GM18870 (cell line): ENCODE measurements around the gene KASH5.

Source experiments
- ATAC-seq: cut with Tn5 transposase; IDR thresholded peaks from one replicate; pipeline ENCODE4 v1.9.1; 2021; ENCODE audit warnings: moderate library complexity; ENCODE audit not compliant: unreplicated experiment

Gene KASH5

GRCh38 chr19:49393881-49394280, 5.8 kb downstream of the KASH5 start:
- no peak for ATAC-seq

GRCh38 chr19:49395581-49396407, 7.7 kb downstream of the KASH5 start:
- ATAC-seq, result no peak

GRCh38 chr19:49396738-49397505, 8.9 kb downstream of the KASH5 start:
- ATAC-seq, result no peak

GRCh38 chr19:49398001-49398615, 10.1 kb downstream of the KASH5 start:
- ATAC-seq, result no peak

- no peak for ATAC-seq
Observed at GRCh38 chr19:49398931-49399330, 10.9 kb downstream of the KASH5 start.

GRCh38 chr19:49400029-49400428, 12.0 kb downstream of the KASH5 start:
- no peak for ATAC-seq

- no peak for ATAC-seq
Observed at GRCh38 chr19:49403404-49404187, 15.5 kb downstream of the KASH5 start.

GRCh38 chr19:49407079-49407478, 19.0 kb downstream of the KASH5 start:
- no peak for ATAC-seq

- no peak for ATAC-seq
Observed at GRCh38 chr19:49407482-49408015, 19.5 kb downstream of the KASH5 start.

GRCh38 chr19:49408816-49409440, 20.9 kb downstream of the KASH5 start:
- ATAC-seq, result no peak

GRCh38 chr19:49409441-49410029, 21.5 kb downstream of the KASH5 start:
- no peak for ATAC-seq

GRCh38 chr19:49411681-49412326, 23.8 kb downstream of the KASH5 start:
- ATAC-seq, result no peak

GRCh38 chr19:49413348-49413747, 25.3 kb downstream of the KASH5 start:
- ATAC-seq, result no peak

GRCh38 chr19:49414256-49414655, 26.2 kb downstream of the KASH5 start:
- no peak for ATAC-seq

- ATAC-seq, result no peak
Observed at GRCh38 chr19:49415102-49415809, 27.2 kb downstream of the KASH5 start.

GRCh38 chr19:49415810-49416200, 27.8 kb downstream of the KASH5 start:
- ATAC-seq, result no peak

GRCh38 chr19:49417088-49417487, 29.0 kb downstream of the KASH5 start:
- ATAC-seq, result no peak

GRCh38 chr19:49418511-49418910, 30.5 kb downstream of the KASH5 start:
- no peak for ATAC-seq

- no peak for ATAC-seq
Observed at GRCh38 chr19:49419173-49419572, 31.1 kb downstream of the KASH5 start.
